ENCODE measurements around the gene IPO5. TPM values are rescaled to one million over a fixed set of nuclear protein-coding genes. Genes with fewer than 3 reads are reported as not detected.

IPO5 gene
- total RNA-seq, 3 donors from 2014 or later, result 97.6 to 157 (median 137) TPM

DNA sequence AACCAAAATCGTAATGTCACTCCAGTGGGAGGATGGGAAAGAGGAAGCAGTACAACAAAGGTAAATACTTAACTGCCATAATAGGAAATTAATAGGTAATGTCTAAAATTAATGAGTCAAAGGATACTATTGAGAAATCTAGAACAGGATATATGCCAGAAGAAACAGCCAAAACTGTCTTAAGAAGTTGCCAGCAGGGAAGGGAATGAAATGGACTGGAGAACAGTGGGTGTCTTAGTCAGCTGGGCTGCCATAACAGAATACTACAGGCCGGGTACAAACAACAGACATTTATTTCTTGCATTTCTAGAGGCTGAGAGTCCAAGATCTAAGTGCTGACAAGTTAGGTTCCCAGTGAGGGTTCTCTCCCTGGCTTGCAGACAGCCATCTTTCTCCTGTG, 40.3 kb upstream of the IPO5 start:
- intact Hi-C loops (cut with DNase I; ENCODE audit: low total_unique reads), result no loop called here
- H3K36me3 ChIP-seq, result no peaks in the 10 kb centered on the region
- H3K27me3 ChIP-seq, result no peaks in the 10 kb centered on the region
- TF ChIP-seq POLR2A (IDR thresholded peaks at IDR 0.05), result no peak
- TF ChIP-seq, protein P1, sequence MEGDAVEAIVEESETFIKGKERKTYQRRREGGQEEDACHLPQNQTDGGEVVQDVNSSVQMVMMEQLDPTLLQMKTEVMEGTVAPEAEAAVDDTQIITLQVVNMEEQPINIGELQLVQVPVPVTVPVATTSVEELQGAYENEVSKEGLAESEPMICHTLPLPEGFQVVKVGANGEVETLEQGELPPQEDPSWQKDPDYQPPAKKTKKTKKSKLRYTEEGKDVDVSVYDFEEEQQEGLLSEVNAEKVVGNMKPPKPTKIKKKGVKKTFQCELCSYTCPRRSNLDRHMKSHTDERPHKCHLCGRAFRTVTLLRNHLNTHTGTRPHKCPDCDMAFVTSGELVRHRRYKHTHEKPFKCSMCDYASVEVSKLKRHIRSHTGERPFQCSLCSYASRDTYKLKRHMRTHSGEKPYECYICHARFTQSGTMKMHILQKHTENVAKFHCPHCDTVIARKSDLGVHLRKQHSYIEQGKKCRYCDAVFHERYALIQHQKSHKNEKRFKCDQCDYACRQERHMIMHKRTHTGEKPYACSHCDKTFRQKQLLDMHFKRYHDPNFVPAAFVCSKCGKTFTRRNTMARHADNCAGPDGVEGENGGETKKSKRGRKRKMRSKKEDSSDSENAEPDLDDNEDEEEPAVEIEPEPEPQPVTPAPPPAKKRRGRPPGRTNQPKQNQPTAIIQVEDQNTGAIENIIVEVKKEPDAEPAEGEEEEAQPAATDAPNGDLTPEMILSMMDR (IDR thresholded peaks at IDR 0.05), result no peak
- TF ChIP-seq POLR2AphosphoS5 (IDR thresholded peaks at IDR 0.05), result no peak
- H3K4me3 ChIP-seq, result no peak overlapping the region
- DNase-seq (ENCODE audit: low spot score in 2 of 2), result no peak
- no peak overlapping the region for H3K27ac ChIP-seq
- H3K4me1 ChIP-seq, result no peaks in the 10 kb centered on the region
- H3K9me3 ChIP-seq, result peaks cover 0 to 4% of the 10 kb centered on the region in 2 donors

DNA sequence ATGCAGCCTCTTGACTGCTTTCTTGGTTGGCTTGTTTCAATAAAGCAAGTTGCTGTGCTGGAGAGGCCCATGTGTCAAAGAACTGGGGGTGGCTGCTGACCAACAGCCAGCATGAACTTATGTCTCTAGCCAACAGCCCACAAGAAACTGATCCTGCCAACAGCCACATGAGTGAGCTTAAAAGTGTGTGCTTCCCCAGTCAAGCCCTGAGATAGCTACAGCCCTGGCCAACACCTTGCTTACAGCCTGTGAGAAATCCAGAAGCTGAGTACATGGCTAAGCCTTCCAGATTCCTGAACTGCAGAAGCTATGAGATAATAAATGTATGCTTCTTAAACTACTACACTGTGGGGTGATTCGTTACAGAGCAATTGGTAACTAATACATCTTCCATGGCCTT, 38.9 kb upstream of the IPO5 start:
- Histone ChIP-seq H3K27ac (no peak overlapping the region), H3K4me3 (no peak overlapping the region), H3K4me1 (no peaks in the 10 kb centered on the region), H3K27me3 (no peaks in the 10 kb centered on the region), H3K36me3 (no peaks in the 10 kb centered on the region), H3K9me3 (peaks cover 0 to 4% of the 10 kb centered on the region in 2 donors)
- DNase-seq (ENCODE audit: low spot score in 2 of 2), result no peak
- TF ChIP-seq POLR2A (IDR thresholded peaks at IDR 0.05), result no peak
- TF ChIP-seq, protein P1 (IDR thresholded peaks at IDR 0.05), result no peak
- TF ChIP-seq POLR2AphosphoS5 (IDR thresholded peaks at IDR 0.05), result no peak
- intact Hi-C loops (cut with DNase I; ENCODE audit: low total_unique reads), result no loop called here

DNA sequence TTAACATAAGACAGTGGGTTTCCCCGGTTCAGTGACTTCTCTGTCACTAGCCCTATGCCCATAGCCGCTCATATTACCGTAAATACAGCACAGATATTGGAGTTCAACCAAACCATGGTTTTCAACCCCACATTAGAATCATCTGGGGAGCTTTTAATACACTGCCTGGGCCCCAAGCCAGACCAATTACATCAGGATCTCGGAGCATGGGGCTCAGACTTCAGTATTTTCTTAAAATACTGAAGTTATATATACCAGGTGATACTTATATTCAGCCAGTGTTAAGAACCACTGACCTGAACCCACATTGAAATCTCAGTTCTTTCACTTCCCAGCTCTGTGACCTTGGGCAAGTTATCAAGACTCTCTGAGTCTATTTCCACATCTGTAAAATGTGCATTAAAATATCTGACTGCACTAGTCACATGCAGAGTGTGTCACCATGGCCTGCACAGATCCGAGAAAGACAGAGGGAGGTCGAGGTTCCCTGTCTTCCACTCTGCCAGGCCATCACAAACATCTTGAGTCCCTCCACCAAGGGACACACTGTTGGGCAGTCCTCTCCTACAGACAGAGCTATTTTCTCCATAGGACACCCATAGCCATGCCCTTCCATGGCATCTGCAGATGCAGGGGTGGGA, 32.2 kb upstream of the IPO5 start:
- Histone ChIP-seq H3K4me1 (no peaks in the 10 kb centered on the region), H3K27ac (no peak overlapping the region), H3K9me3 (no peaks in the 10 kb centered on the region), H3K36me3 (no peaks in the 10 kb centered on the region), H3K4me3 (no peak overlapping the region), H3K27me3 (no peaks in the 10 kb centered on the region)
- TF ChIP-seq, protein P1 (IDR thresholded peaks at IDR 0.05), result no peak
- no peak for TF ChIP-seq POLR2A (IDR thresholded peaks at IDR 0.05)
- TF ChIP-seq POLR2AphosphoS5 (IDR thresholded peaks at IDR 0.05), result no peak
- DNase-seq (ENCODE audit: low spot score in 2 of 2), result no peak
- intact Hi-C loops (cut with DNase I; ENCODE audit: low total_unique reads), result no loop called here

DNA sequence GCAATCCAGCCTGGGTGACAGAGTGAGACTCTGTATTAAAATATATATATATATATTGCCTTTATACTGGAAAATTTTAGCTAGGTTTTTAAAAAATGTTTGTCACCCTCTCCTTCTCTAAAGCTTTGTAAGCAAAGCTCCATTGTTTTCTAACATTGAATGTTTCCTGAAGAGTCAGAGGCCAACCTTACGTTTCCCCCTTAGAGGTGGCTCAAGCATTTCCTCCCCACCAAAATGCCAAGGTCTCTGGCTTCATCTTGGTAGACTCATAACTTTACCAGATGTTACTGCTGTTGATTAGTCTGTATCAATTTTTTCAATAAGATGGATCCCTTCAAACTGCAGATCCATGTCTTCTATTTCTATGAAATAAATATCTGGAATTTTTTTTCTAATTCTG, 25.2 kb upstream of the IPO5 start:
- H3K9me3 ChIP-seq, result no peaks in the 10 kb centered on the region
- no peaks in the 10 kb centered on the region for H3K36me3 ChIP-seq

DNA sequence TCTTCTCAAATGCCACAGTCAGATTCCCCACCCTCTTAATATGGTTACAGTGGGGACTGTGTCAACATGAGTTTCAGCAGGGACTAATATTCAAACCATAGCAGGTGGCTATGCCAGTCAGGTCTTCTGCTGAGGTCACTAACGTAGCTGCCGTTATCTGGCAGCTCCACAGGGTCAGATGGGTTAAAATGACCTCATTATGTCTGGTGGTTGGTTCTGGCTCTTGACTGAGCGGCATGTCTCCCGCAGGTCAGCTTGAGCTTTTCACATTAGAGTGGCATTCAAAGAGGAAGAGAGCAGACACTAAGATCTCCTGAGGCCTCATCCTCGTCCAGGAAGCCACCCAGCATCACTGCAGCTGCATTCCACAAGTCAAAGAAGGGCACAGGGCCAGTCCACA, 21.4 kb upstream of the IPO5 start:
- no peak for DNase-seq (ENCODE audit: low spot score in 2 of 2)
- Histone ChIP-seq H3K36me3 (no peaks in the 10 kb centered on the region), H3K4me1 (no peaks in the 10 kb centered on the region), H3K27me3 (no peaks in the 10 kb centered on the region), H3K4me3 (no peak overlapping the region), H3K9me3 (no peaks in the 10 kb centered on the region), H3K27ac (no peak overlapping the region)
- intact Hi-C loops (cut with DNase I; ENCODE audit: low total_unique reads), result no loop called here
- no peak for TF ChIP-seq POLR2A (IDR thresholded peaks at IDR 0.05)
- no peak for TF ChIP-seq POLR2AphosphoS5 (IDR thresholded peaks at IDR 0.05)
- TF ChIP-seq, protein P1 (IDR thresholded peaks at IDR 0.05), result no peak

More for the DNA sequence above, 25.2 kb upstream of the IPO5 start:
- DNase-seq (ENCODE audit: low spot score in 2 of 2), result no peak
- intact Hi-C loops (cut with DNase I; ENCODE audit: low total_unique reads), result no loop called here
- H3K4me1 ChIP-seq, result no peaks in the 10 kb centered on the region
- TF ChIP-seq POLR2A (IDR thresholded peaks at IDR 0.05) (no peak), POLR2AphosphoS5 (IDR thresholded peaks at IDR 0.05) (no peak)
- TF ChIP-seq, protein P1 (IDR thresholded peaks at IDR 0.05), result no peak
- no peak overlapping the region for H3K27ac ChIP-seq
- H3K27me3 ChIP-seq, result no peaks in the 10 kb centered on the region
- H3K4me3 ChIP-seq, result no peak overlapping the region

All from breast epithelium (tissue), 4 donors.